H1 (cell line): Measurements from ENCODE around the gene IGLL5.

Experiments used
- CBX5 ChIP-seq: fragments of 300-800, 300-1000 bp; sonication (generic); IDR thresholded peaks from 2 replicates; pipeline ENCODE4 v1.7.1; 2016; ENCODE audit warnings: antibody characterized with exemption, low read length, low read depth
- EGR1 ChIP-seq: IDR thresholded peaks from 2 replicates; pipeline ENCODE4 v1.6.1; 2011; ENCODE audit warnings: low read depth, low read length, borderline replicate concordance

DNA sequence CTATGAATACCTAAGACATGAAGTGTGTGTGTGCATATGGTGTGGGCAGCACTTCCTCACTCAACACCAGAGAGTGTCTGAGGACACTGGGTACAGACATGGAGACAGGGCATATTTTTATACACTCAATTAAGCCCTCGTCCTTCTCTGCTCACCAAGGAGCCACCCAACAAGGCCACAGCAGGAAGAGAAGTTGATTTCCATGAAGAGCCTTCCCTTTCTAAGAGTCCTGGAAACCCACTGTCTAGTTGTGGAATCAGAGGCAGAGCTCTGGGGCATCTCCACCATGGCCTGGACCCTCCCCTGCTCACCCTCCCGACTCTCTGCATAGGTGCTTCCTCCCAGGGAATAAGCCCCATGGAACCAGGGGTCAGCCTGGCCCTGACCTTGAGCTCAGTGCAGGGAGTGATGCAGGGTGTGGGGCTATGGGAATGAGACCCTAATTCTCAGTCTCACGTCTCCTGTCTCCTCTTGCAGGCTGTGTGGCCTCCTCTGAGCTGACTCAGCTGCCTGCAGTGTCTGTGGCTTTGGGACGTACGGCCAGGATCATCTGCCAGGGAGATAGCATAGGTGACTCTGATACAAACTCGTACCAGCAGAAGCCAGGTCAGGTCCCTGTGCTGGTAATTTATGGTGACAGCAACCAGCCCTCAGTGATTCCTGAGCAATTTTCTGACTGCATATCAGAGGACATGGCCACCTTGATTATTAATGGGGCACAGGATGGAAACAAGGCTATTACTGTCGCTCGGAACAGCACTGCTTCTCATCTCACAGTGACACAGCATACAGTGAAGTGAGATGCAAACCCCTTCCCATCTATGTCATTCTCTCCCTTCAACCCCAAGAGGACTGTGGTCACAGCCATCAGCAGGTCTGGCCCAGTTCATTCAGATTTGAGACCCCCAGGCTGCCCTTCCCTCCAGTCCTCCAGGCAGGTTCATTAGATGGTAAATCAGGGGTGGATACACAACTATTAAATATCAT is 14.6 kb upstream of the IGLL5 start:
- no peak for TF ChIP-seq CBX5
- no peak for TF ChIP-seq EGR1
